A549 treated with AZD2906 at 1 μM for 4 hours (cell line): ENCODE results near the gene NUFIP1. TPM values are rescaled to one million over a fixed set of nuclear protein-coding genes. Genes with fewer than 3 reads are reported as not detected.

Experiments
- total RNA-seq: library from RNA; stranded (reverse); fragments of 200-300 nt; extraction: Qiagen RNA extraction; gene quantifications from 5 replicates; pipeline ENCODE4 v1.2.3, GENCODE V29; 2022

NUFIP1 gene
- 5.6 to 7.3 TPM (median 5.9 TPM) in 5 replicates for total RNA-seq

DNA sequence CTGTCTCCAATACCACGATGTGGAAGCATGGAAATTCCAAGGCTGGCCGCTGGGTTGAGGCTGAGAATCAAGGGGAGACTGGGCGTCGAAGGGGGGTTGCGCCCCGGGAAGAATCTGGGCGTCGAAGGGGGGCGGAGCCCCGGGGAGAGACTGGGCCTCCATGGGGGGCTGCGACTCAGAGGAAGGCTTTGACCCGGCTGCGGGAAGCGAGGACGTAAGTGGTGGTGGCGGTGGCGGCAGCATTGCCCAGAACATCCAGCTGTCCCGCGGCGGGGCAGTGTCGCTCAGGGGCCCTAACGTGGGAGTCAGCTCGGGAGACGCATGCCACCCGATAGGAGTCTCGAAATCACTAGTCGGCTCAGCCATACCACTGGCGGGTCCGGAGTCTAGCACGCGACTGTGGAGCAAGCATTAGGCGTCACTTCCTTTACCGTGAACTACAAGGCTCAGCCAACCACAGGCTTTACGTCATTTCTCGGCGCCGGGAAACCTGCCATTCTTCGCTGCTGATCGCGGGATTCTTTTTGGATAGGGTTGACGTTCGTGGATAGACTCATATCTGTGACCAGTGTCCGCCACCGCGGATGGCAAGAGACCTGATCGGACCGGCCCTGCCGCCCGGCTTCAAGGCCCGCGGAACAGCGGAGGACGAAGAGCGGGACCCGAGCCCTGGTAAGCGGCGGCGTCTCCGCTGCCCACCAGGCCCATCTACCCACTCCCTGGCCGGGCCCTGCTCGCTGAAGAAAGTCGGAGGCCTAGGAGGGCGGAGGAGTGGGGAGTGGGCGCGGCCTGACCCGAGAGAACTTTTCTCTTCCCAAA is at the start of gene NUFIP1, which contains the start of gene GPALPP1:
TSS of gene NUFIP1 (minus strand) at position 401 of the 819 bp plus-strand sequence. CDS start at position 366, 35 bp downstream.
TSS of gene GPALPP1 (plus strand) at position 468 of the 819 bp plus-strand sequence. CDS start at position 585, 117 bp downstream.

Other genes with a start within 250 kb of the NUFIP1 start
- gene GPALPP1, start 67 bp upstream of the NUFIP1 start, total RNA-seq = 7.4 to 14.9 TPM (median 10.3 TPM) in 5 replicates
- gene GTF2F2, start 131.0 kb upstream of the NUFIP1 start, total RNA-seq = 18.7 to 21.3 TPM (median 19.4 TPM) in 5 replicates
- gene KCTD4, start 211.6 kb upstream of the NUFIP1 start, total RNA-seq = not detected in 5 replicates